ENCODE measurements around the gene TSSK2.

Gene TSSK2

DNA sequence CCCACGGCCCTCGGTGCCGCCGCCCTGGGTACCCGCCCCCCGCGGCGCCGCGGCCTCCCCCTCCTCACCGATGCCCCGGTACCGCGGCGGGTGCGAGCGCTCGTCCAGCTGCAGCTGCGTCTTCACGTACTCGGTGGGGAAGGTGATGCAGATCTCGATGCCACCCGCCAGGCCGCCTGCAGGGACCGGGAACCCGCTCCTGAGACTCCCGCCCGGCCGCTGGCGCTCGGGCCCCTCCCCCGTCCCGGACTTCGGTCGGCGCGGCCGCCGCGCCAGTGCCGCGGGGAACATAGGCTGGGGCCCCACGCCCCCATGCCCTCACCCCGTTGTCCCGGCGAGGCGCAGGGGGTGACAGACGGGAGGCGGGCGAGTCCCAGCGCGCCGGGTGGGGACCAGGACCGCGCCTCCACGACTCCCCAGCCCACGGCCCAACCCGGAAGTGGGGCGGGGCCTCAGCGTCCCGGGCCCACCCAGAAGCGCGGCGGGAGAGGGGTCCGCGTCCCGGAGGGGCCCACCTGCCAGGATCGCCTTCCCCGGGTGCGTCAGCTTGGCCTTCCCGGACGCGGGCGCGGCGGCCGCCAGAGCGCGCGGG lies 47.1 kb downstream of the TSSK2 start (continued):
- TF ChIP-seq ZNF133 (tag by site-specific recombination; IDR thresholded peaks at IDR 0.05) (no peak), ZNF239 (tag by site-specific recombination; IDR thresholded peaks at IDR 0.05) (no peak), ZNF23 (tag by site-specific recombination; IDR thresholded peaks at IDR 0.05; ENCODE audit: borderline replicate concordance) (no peak), SP2 (tag by site-specific recombination; IDR thresholded peaks at IDR 0.05) (peak; percentile 28), SP3 (tag by site-specific recombination; IDR thresholded peaks at IDR 0.05) (peak; percentile 19), TRIM28 (IDR thresholded peaks at IDR 0.05; ENCODE audit: borderline replicate concordance, low read length) (no peak), ZNF324 (tag by site-specific recombination; IDR thresholded peaks at IDR 0.05) (no peak), BCL11B (tag by site-specific recombination; IDR thresholded peaks at IDR 0.05; ENCODE audit: low read depth) (no peak), ZNF626 (tag by site-specific recombination; IDR thresholded peaks at IDR 0.05) (no peak), EGR2 (tag by site-specific recombination; IDR thresholded peaks at IDR 0.05; ENCODE audit: low read depth) (0 out of 2 replicates have a peak, but pooled peaks have one; percentile 5), ZNF792 (tag by site-specific recombination; IDR thresholded peaks at IDR 0.05) (no peak), ZNF561 (tag by site-specific recombination; IDR thresholded peaks at IDR 0.05; ENCODE audit: borderline replicate concordance) (peak; percentile 69; the same call in 1 of the 2 replicates), SALL2 (tag by site-specific recombination; IDR thresholded peaks at IDR 0.05; ENCODE audit: borderline replicate concordance) (no peak), ZBTB8A (tag by site-specific recombination; IDR thresholded peaks at IDR 0.05) (peak; percentile 37), ZBTB20 (tag by site-specific recombination; IDR thresholded peaks at IDR 0.05) (peak; percentile 68), ZNF311 (tag by site-specific recombination; IDR thresholded peaks at IDR 0.05; ENCODE audit: borderline replicate concordance) (no peak), KLF1 (tag by site-specific recombination; IDR thresholded peaks at IDR 0.05) (peak; percentile 77), ZSCAN23 (tag by site-specific recombination; IDR thresholded peaks at IDR 0.05) (no peak), ZNF248 (tag by site-specific recombination; IDR thresholded peaks at IDR 0.05) (no peak)
- TF ChIP-seq, protein P1, sequence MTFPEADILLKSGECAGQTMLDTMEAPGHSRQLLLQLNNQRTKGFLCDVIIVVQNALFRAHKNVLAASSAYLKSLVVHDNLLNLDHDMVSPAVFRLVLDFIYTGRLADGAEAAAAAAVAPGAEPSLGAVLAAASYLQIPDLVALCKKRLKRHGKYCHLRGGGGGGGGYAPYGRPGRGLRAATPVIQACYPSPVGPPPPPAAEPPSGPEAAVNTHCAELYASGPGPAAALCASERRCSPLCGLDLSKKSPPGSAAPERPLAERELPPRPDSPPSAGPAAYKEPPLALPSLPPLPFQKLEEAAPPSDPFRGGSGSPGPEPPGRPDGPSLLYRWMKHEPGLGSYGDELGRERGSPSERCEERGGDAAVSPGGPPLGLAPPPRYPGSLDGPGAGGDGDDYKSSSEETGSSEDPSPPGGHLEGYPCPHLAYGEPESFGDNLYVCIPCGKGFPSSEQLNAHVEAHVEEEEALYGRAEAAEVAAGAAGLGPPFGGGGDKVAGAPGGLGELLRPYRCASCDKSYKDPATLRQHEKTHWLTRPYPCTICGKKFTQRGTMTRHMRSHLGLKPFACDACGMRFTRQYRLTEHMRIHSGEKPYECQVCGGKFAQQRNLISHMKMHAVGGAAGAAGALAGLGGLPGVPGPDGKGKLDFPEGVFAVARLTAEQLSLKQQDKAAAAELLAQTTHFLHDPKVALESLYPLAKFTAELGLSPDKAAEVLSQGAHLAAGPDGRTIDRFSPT (tag by site-specific recombination; IDR thresholded peaks at IDR 0.05): peak; percentile 55; the same call in 1 of the 2 replicates
- TF ChIP-seq, protein P2, sequence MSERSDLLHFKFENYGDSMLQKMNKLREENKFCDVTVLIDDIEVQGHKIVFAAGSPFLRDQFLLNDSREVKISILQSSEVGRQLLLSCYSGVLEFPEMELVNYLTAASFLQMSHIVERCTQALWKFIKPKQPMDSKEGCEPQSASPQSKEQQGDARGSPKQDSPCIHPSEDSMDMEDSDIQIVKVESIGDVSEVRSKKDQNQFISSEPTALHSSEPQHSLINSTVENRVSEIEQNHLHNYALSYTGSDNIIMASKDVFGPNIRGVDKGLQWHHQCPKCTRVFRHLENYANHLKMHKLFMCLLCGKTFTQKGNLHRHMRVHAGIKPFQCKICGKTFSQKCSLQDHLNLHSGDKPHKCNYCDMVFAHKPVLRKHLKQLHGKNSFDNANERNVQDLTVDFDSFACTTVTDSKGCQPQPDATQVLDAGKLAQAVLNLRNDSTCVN (tag by site-specific recombination; optimal IDR thresholded peaks at IDR 0.05): peak; percentile 80
- TF ChIP-seq, protein P3, sequence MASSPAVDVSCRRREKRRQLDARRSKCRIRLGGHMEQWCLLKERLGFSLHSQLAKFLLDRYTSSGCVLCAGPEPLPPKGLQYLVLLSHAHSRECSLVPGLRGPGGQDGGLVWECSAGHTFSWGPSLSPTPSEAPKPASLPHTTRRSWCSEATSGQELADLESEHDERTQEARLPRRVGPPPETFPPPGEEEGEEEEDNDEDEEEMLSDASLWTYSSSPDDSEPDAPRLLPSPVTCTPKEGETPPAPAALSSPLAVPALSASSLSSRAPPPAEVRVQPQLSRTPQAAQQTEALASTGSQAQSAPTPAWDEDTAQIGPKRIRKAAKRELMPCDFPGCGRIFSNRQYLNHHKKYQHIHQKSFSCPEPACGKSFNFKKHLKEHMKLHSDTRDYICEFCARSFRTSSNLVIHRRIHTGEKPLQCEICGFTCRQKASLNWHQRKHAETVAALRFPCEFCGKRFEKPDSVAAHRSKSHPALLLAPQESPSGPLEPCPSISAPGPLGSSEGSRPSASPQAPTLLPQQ (tag by site-specific recombination; IDR thresholded peaks at IDR 0.05): peak; percentile 96
- TF ChIP-seq, protein P4, sequence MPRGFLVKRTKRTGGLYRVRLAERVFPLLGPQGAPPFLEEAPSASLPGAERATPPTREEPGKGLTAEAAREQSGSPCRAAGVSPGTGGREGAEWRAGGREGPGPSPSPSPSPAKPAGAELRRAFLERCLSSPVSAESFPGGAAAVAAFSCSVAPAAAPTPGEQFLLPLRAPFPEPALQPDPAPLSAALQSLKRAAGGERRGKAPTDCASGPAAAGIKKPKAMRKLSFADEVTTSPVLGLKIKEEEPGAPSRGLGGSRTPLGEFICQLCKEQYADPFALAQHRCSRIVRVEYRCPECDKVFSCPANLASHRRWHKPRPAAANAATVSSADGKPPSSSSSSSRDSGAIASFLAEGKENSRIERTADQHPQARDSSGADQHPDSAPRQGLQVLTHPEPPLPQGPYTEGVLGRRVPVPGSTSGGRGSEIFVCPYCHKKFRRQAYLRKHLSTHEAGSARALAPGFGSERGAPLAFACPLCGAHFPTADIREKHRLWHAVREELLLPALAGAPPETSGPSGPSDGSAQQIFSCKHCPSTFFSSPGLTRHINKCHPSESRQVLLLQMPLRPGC (tag by site-specific recombination; IDR thresholded peaks at IDR 0.05): 0 out of 2 replicates have a peak, but pooled peaks have one; percentile 4
- TF ChIP-seq, protein P5, sequence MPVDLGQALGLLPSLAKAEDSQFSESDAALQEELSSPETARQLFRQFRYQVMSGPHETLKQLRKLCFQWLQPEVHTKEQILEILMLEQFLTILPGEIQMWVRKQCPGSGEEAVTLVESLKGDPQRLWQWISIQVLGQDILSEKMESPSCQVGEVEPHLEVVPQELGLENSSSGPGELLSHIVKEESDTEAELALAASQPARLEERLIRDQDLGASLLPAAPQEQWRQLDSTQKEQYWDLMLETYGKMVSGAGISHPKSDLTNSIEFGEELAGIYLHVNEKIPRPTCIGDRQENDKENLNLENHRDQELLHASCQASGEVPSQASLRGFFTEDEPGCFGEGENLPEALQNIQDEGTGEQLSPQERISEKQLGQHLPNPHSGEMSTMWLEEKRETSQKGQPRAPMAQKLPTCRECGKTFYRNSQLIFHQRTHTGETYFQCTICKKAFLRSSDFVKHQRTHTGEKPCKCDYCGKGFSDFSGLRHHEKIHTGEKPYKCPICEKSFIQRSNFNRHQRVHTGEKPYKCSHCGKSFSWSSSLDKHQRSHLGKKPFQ (tag by site-specific recombination; IDR thresholded peaks at IDR 0.05): no peak
- TF ChIP-seq, protein P6, sequence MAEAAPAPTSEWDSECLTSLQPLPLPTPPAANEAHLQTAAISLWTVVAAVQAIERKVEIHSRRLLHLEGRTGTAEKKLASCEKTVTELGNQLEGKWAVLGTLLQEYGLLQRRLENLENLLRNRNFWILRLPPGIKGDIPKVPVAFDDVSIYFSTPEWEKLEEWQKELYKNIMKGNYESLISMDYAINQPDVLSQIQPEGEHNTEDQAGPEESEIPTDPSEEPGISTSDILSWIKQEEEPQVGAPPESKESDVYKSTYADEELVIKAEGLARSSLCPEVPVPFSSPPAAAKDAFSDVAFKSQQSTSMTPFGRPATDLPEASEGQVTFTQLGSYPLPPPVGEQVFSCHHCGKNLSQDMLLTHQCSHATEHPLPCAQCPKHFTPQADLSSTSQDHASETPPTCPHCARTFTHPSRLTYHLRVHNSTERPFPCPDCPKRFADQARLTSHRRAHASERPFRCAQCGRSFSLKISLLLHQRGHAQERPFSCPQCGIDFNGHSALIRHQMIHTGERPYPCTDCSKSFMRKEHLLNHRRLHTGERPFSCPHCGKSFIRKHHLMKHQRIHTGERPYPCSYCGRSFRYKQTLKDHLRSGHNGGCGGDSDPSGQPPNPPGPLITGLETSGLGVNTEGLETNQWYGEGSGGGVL (tag by site-specific recombination; IDR thresholded peaks at IDR 0.05): peak; percentile 60
- TF ChIP-seq, protein P7, sequence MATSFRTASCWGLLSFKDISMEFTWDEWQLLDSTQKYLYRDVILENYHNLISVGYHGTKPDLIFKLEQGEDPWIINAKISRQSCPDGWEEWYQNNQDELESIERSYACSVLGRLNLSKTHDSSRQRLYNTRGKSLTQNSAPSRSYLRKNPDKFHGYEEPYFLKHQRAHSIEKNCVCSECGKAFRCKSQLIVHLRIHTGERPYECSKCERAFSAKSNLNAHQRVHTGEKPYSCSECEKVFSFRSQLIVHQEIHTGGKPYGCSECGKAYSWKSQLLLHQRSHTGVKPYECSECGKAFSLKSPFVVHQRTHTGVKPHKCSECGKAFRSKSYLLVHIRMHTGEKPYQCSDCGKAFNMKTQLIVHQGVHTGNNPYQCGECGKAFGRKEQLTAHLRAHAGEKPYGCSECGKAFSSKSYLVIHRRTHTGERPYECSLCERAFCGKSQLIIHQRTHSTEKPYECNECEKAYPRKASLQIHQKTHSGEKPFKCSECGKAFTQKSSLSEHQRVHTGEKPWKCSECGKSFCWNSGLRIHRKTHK (tag by site-specific recombination; IDR thresholded peaks at IDR 0.05): no peak
